ENCODE results near the gene SETBP1.

SETBP1 gene

DNA sequence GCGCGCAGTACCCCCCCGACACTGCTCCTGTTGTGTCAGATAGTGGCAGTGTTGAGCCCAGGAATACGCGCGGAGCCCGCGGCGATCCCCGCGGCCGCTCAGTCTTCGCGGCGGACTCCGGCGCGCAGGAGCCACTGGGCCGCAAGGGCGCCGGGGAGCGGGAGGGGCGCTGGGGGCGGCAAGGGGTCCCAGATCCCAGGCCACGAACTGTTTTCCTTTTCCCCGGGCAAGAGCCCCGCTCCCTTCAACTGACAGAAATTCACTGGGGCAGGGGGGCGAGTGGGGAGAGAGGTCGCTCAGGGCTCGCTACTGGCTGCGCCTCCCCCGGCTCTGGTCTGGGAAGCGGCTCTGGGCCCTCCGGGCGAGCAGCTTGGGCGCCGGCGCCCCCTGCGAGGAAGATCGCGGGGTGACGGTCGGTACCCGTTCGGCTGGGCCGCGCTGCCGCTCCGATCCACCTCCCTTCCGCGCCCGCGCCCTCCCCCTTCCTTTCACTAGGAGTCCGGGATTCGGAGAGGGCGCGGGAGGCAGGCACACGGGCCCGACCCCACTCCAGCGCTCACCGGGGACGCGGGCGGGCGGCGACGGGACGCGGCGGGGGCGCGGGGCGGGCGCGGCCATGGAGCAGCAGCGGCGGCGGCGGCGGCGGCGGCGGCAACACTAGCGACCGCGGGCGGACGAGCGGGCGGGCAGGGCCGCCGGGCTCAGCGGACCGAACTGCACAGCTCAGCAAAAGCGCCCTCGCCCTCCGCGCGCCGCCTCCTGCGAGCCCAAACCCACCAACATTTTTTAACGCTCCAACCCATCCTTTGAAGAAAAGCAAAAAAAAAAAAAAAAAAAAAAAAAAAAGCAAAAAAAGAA, 1.4 kb upstream of the SETBP1 start:
- peak; percentile 86 for DNase-seq (ENCODE audit: low spot score)

GRCh38 chr18:44679914-44680272, 795 bp upstream of the SETBP1 start:
- peak; percentile 53 for DNase-seq (ENCODE audit: low spot score)

DNA sequence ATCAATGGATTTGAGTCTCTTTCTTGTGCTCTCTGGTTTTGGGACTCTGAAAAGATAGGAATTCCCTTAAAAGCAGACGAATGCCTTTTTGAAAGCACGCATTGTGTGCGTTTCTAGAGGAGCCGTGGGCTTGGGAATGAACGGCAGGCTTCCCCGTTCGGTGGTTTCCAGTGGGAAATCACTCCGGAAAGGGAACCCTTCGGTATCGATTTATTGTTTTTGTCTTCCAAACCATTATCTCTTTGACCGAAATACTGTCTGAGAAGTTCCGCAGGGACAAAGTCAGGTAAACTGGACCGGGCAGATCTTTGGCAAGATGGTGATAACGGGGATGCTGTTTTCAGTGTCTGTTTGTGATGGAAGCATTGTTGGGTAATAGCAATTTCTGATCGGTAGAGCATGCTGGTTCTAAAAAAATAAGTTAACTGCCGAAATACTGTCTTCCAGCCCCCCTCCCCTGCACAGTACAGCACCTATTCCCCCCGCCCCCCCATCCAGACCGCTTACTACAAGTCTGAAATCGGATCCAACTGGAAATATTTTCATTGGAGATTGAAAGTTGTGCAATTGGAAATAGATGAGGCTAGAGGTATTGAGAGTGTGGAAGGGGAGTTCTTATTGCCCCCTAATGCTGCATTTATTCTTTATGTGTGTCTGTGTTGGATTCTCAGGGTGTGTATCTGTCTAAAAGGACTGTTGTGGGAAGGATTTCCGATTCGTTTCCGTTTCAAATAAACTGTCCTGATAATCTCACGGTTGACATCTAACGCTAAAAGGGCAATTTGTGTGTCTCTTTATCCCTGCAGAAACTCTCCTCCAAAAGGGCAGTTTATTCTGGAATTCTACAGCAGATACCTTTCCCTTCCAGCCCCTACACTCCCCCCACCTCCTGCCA, 635 bp downstream of the SETBP1 start:
- DNase-seq (ENCODE audit: low spot score), result peak; percentile 19

- DNase-seq (ENCODE audit: low spot score), result no peak
Measured at GRCh38 chr18:44682201-44682870, 1.6 kb downstream of the SETBP1 start.

- DNase-seq (ENCODE audit: low spot score), result no peak
Measured at GRCh38 chr18:44682871-44683221, 2.2 kb downstream of the SETBP1 start.

GRCh38 chr18:44683556-44683955, 2.9 kb downstream of the SETBP1 start:
- DNase-seq (ENCODE audit: low spot score), result no peak

GRCh38 chr18:44685296-44685695, 4.6 kb downstream of the SETBP1 start:
- DNase-seq (ENCODE audit: low spot score), result no peak

DNA sequence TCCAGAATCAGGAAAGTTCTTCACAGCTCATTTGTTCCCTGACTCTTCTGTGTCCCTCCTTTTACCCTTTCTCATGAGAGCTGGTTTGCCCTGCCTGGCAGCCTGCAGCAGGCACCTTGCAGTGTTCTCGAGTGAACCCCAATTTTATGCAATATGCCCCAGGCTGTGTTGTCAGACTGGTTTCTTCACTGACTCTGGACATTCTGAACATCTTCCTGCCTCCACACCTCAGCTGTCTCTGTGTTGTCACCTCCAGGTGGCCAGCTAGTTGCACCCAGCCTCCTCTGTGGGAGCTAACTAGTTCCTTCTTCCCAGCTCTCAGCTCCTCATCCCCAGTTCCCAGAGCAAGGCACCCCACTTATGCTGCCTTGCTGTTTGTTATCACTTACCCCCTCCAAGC, 5.5 kb downstream of the SETBP1 start:
- no peak for DNase-seq (ENCODE audit: low spot score)

GRCh38 chr18:44687421-44687820, 6.7 kb downstream of the SETBP1 start:
- DNase-seq (ENCODE audit: low spot score), result no peak

DNA sequence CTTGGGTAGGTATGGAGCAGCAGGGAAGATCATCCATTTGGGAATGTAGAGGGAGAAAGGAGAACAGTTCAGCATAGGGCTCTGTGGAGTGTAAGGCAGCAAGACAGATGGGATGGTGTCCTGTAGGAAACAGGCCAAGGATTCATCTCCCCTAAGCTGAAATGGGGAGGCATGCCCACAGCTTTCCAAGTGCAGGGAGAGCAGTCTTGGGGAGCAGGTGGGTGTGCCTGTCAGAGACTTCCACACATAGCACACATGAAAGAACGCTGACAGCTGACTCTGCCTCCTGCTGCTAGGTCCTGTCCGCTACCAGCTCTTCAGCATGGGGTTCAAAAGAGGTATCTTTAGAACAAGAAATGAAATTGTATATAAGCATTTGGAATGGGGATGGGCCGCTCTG, 9.0 kb downstream of the SETBP1 start:
- no peak for DNase-seq (ENCODE audit: low spot score)

DNA sequence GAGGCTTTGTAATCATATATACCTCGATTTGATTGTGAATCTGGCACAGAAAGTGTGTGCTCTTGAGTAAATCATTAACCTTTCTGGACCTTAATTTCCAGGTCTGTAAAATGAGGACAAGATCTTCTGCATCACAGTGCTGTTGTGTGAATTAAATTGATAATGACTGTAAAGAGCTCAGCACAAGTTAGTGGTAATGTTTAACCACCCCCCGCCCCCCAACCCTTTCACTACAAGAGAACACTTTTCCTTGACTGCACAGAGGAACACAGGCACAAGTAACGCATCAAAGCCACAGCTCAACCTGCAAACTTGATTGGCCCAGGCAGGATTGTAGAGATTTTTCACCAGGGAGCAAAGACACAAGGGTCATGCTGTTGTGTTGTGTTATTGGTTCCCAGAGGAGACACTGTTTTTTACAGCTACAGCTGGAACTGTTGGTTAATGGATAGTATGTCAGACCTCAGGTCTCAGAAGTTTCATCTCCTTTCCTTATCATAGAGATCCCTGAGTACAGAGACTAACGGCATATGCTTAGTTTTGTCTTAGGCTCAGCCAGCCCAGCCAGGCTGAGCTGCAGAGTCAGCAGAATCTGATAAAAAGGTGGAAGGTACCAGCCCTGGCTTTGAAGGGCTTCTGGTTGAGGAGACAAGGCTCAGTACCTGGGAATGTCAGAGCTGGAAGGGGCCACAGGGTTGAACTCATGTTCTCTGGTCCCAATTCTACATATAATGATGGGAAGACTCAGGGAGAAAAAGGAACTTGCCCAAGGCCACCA, 10.6 kb downstream of the SETBP1 start:
- DNase-seq (ENCODE audit: low spot score), result no peak

GRCh38 chr18:44693030-44693784, 12.5 kb downstream of the SETBP1 start:
- no peak for DNase-seq (ENCODE audit: low spot score)

DNA sequence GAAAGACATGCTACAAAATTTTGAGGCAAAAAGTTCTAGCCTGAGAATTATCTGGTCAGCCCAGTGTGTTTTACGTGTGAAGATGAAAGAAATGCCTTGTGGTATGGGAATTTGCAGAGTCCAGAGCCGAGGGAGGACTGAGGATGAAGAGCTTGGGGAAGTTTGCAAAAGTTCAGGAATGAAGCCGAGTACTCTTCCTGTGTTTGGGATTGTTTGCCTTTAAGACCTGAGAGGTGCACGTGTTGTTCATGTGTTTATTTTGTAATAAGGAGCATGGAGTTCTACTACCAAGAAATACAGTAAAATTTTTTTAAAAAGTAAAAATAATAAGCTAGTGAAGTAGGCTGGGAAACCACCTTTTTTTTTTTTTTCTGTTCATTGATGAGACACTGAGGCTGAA, 14.8 kb downstream of the SETBP1 start:
- DNase-seq (ENCODE audit: low spot score), result no peak

- DNase-seq (ENCODE audit: low spot score), result no peak
Measured at GRCh38 chr18:44696892-44697291, 16.2 kb downstream of the SETBP1 start.

DNA sequence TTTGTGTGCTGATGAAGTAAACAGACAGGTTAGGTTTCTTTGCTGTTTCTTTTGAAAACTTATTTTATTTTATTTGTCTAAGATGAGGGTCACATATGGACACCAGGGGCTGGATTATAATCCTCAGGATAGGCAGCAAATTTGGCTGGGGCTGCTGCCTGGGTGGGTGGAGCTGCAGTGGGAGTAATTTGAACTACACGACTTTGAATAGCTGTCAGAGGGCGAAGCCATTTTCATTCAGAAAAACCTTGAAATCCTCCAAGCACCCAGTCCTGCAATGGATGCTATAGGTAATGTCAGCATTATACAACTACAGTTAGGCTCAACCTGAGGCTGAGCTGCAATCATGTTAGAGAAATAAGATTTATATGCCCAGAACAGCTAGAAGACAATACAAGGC, 16.6 kb downstream of the SETBP1 start:
- DNase-seq (ENCODE audit: low spot score), result no peak

DNA sequence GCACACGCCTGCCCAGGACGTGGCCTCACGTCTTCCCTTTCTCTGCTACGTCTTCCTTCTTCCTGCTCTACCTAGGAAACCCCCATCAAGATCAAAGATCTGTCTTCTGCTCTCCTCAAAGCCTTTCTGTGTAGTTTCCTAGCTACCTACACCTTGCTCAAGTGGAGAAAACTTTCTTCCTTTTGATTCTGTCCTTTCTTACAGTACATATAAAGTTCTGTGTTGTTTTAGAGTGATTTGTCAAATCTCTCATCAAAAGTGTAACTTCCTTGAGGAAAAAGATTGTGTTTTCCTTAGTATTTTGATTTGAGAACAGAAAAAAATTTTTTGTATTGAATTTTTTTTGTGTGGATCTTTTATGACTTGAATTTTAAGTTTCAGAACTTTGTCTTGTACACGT, 17.8 kb downstream of the SETBP1 start:
- no peak for DNase-seq (ENCODE audit: low spot score)

GRCh38 chr18:44699572-44700261, 19.0 kb downstream of the SETBP1 start:
- no peak for DNase-seq (ENCODE audit: low spot score)

DNA sequence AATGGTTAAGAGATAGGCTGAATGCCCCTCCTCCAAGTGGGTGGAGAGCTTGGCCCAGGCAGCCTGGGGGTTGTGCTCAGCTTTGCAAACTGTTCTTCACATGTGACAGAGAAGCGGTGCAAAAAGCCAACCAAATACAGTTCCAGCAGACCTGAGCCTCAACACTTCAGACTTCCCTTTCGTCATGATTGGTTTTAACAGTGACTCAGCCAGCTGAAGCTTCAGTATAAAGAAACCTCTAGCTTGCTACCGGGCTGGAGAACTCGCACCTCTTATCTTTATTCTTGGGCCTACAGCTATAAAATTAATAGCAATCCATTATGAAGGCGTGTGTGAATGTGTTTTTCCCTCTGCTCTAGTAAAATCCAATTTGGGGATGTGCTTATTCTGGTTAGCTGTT, 20.0 kb downstream of the SETBP1 start:
- peak; percentile 42 for DNase-seq (ENCODE audit: low spot score)

DNA sequence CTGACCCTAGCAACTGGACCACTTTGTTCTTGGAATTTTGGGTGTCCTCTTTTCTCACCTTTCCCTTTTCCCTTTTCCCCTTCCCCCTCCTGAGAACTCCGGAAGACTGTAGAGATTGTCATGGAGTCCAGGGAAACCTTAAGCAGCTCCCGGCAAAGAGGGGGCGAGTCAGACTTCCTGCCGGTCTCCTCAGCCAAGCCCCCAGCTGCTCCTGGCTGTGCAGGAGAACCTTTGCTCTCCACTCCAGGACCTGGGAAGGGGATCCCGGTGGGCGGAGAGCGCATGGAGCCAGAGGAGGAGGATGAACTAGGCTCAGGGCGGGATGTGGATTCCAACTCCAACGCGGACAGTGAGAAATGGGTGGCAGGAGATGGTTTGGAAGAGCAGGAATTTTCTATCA, 20.5 kb downstream of the SETBP1 start:
- no peak for DNase-seq (ENCODE audit: low spot score)

- no peak for DNase-seq (ENCODE audit: low spot score)
Measured at GRCh38 chr18:44702594-44702993, 21.9 kb downstream of the SETBP1 start.
